H9 (cell line): ENCODE data around the gene AP2A2. TPM values are rescaled to one million over a fixed set of nuclear protein-coding genes. Genes with fewer than 3 reads are reported as not detected.

ENCODE experiments used
- DNase-seq: peaks from one replicate; pipeline ENCODE4 v3.0.0-alpha.2; 2017
- H2AFZ ChIP-seq: one replicate; pipeline ENCODE4 v1.6.1; 2013; ENCODE audit warnings: mild to moderate bottlenecking, low read length, control low read depth, moderate library complexity
- H2AK5ac ChIP-seq: 2 replicates; pipeline ENCODE4 v1.6.1; 2013; ENCODE audit warnings: low read length, control low read depth, mixed read lengths; ENCODE audit not compliant: insufficient read length
- H2BK120ac ChIP-seq: one replicate; pipeline ENCODE4 v1.6.1; 2013; ENCODE audit warnings: low read depth, mild to moderate bottlenecking, low read length, control low read depth, inconsistent platforms; ENCODE audit not compliant: poor library complexity, severe bottlenecking
- H2BK12ac ChIP-seq: 2 replicates; pipeline ENCODE4 v1.6.1; 2013; ENCODE audit warnings: low read length, control low read depth, mixed read lengths, low read depth; ENCODE audit not compliant: insufficient read length
- H2BK15ac ChIP-seq: 2 replicates; pipeline ENCODE4 v1.6.1; 2013; ENCODE audit warnings: low read depth, low read length, control low read depth
- H2BK20ac ChIP-seq: one replicate; pipeline ENCODE4 v1.6.1; 2013; ENCODE audit warnings: low read depth, mild to moderate bottlenecking, low read length, control low read depth, inconsistent platforms; ENCODE audit not compliant: poor library complexity, severe bottlenecking
- H2BK5ac ChIP-seq: 2 replicates; pipeline ENCODE4 v1.6.1; 2013; ENCODE audit warnings: low read length, control low read depth, mixed read lengths; ENCODE audit not compliant: insufficient read length
- H3K14ac ChIP-seq: 2 replicates; pipeline ENCODE4 v1.6.1; 2013; ENCODE audit warnings: low read length, control low read depth; ENCODE audit not compliant: insufficient read depth
- H3K18ac ChIP-seq: 2 replicates; pipeline ENCODE4 v1.6.1; 2013; ENCODE audit warnings: low read depth, mild to moderate bottlenecking, mixed read lengths, low read length, control low read depth; ENCODE audit not compliant: insufficient read length
- H3K23ac ChIP-seq: 2 replicates; pipeline ENCODE4 v1.6.1; 2013; ENCODE audit warnings: low read length, control low read depth, mixed read lengths, low read depth; ENCODE audit not compliant: insufficient read length
- H3K23me2 ChIP-seq: 2 replicates; pipeline ENCODE4 v1.6.1; 2013; ENCODE audit warnings: low read depth, mild to moderate bottlenecking, mixed read lengths, low read length, control low read depth; ENCODE audit not compliant: insufficient read length, poor library complexity, severe bottlenecking
- H3K27ac ChIP-seq: 2 replicates; pipeline ENCODE4 v1.5.1; 2013; ENCODE audit warnings: low read length, control low read depth, mixed read lengths, low read depth; ENCODE audit not compliant: insufficient read length
- H3K27me3 ChIP-seq: 2 replicates; pipeline ENCODE4 v1.6.1; 2013; ENCODE audit warnings: low read length, control low read depth, inconsistent platforms; ENCODE audit not compliant: insufficient read depth
- H3K4ac ChIP-seq: 2 replicates; pipeline ENCODE4 v1.6.1; 2013; ENCODE audit warnings: low read depth, mild to moderate bottlenecking, control low read depth, inconsistent platforms, low read length, moderate library complexity
- H3K4me1 ChIP-seq: 2 replicates; pipeline ENCODE4 v1.6.1; 2013; ENCODE audit warnings: low read length, control low read depth, inconsistent platforms; ENCODE audit not compliant: insufficient read depth
- H3K4me2 ChIP-seq: 2 replicates; pipeline ENCODE4 v1.6.1; 2013; ENCODE audit warnings: low read length, control low read depth, mixed read lengths; ENCODE audit not compliant: insufficient read length, insufficient read depth
- H3K56ac ChIP-seq: 2 replicates; pipeline ENCODE4 v1.6.1; 2013; ENCODE audit warnings: low read depth, mild to moderate bottlenecking, mixed read lengths, low read length, control low read depth; ENCODE audit not compliant: insufficient read length
- H3K79me1 ChIP-seq: 2 replicates; pipeline ENCODE4 v1.6.1; 2013; ENCODE audit warnings: low read depth, mild to moderate bottlenecking, moderate library complexity, low read length, control low read depth, inconsistent platforms; ENCODE audit not compliant: insufficient read depth, poor library complexity, severe bottlenecking
- H3K79me2 ChIP-seq: 2 replicates; pipeline ENCODE4 v1.6.1; 2013; ENCODE audit warnings: low read length, control low read depth, inconsistent platforms; ENCODE audit not compliant: insufficient read depth
- H3K9ac ChIP-seq: 2 replicates; pipeline ENCODE4 v1.6.1; 2013; ENCODE audit warnings: low read length, control low read depth, mixed read lengths; ENCODE audit not compliant: insufficient read length; ENCODE audit errors: extremely low read depth
- H3K9me3 ChIP-seq: one replicate; pipeline ENCODE4 v1.6.1; 2013; ENCODE audit warnings: low read depth, low read length, inconsistent platforms; ENCODE audit not compliant: control insufficient read depth
- H3T11ph ChIP-seq: one replicate; pipeline ENCODE4 v1.6.1; 2013; ENCODE audit warnings: mild to moderate bottlenecking, low read length, control low read depth, inconsistent platforms
- H4K20me1 ChIP-seq: one replicate; pipeline ENCODE4 v1.6.1; 2013; ENCODE audit not compliant: control insufficient read depth, insufficient read length, insufficient read depth
- H4K5ac ChIP-seq: 2 replicates; pipeline ENCODE4 v1.6.1; 2013; ENCODE audit warnings: low read depth, mild to moderate bottlenecking, mixed read lengths, low read length, control low read depth; ENCODE audit not compliant: insufficient read length
- H4K8ac ChIP-seq: replicated peaks from 2 replicates; pipeline ENCODE4 v1.6.1; 2013; ENCODE audit warnings: low read length, control low read depth, mixed read lengths, low read depth; ENCODE audit not compliant: insufficient read length
- H4K91ac ChIP-seq: 2 replicates; pipeline ENCODE4 v1.6.1; 2013; ENCODE audit warnings: low read depth, mild to moderate bottlenecking, moderate library complexity, mixed read lengths, low read length, control low read depth; ENCODE audit not compliant: insufficient read length
- H3K27ac Mint-ChIP-seq, 3 experiments: 2 replicates in 2 of 3; 3 replicates in 1 of 3; pipeline ENCODE4 v1.8.0; 2020 to 2021; ENCODE audit warnings: mixed read lengths in 3 of 3, mild to moderate bottlenecking in 1 of 3, moderate library complexity in 1 of 3
- H3K27me3 Mint-ChIP-seq: 2 replicates; pipeline ENCODE4 v1.8.0; 2021; ENCODE audit warnings: low read depth, mild to moderate bottlenecking, moderate library complexity, mixed read lengths
- H3K36me3 Mint-ChIP-seq, 3 experiments: 2 replicates in 2 of 3; 3 replicates in 1 of 3; pipeline ENCODE4 v1.8.0; 2020 to 2021; ENCODE audit warnings: low read depth in 3 of 3, mixed read lengths in 3 of 3; ENCODE audit not compliant: insufficient read depth in 1 of 3
- H3K4me1 Mint-ChIP-seq, 2 experiments: 2 replicates each; pipeline ENCODE4 v1.8.0; 2020; ENCODE audit warnings: mixed read lengths in 2 of 2
- H3K4me3 Mint-ChIP-seq, 2 experiments: 2 replicates in 1 of 2; 3 replicates in 1 of 2; pipeline ENCODE4 v1.8.0; 2020 to 2021; ENCODE audit warnings: mild to moderate bottlenecking in 2 of 2, mixed read lengths in 2 of 2, moderate library complexity in 1 of 2
- H3K9me3 Mint-ChIP-seq, 2 experiments: 2 replicates in 1 of 2; 3 replicates in 1 of 2; pipeline ENCODE4 v1.8.0; 2020; ENCODE audit warnings: mild to moderate bottlenecking in 2 of 2, mixed read lengths in 2 of 2, moderate library complexity in 1 of 2
- WGBS: extraction: QIAGEN DNeasy Blood & Tissue Kit; methylation state at CpG from one replicate; pipeline ENCODE4 v1.1.7; 2013; ENCODE audit warnings: missing lambda C conversion rate, low lambda C conversion rate, mixed read lengths; ENCODE audit not compliant: insufficient read length; ENCODE audit errors: extremely low coverage; 5-methylcytosine and 5-hydroxymethylcytosine counted together
- total RNA-seq: library from RNA; stranded (reverse); gene quantifications from 2 replicates; pipeline ENCODE4 v1.2.1, GENCODE V29; 2021
- TF ChIP-seq, protein P1 (sequence below): fragments of 200-600 bp; sonication (generic); conservative IDR thresholded peaks from 3 replicates; pipeline ENCODE4 v1.8.0; 2021; ENCODE audit warnings: antibody characterized with exemption, mild to moderate bottlenecking

The AP2A2 gene
- total RNA-seq, 1 experiment from 2014 or later: 53.7 TPM

DNA sequence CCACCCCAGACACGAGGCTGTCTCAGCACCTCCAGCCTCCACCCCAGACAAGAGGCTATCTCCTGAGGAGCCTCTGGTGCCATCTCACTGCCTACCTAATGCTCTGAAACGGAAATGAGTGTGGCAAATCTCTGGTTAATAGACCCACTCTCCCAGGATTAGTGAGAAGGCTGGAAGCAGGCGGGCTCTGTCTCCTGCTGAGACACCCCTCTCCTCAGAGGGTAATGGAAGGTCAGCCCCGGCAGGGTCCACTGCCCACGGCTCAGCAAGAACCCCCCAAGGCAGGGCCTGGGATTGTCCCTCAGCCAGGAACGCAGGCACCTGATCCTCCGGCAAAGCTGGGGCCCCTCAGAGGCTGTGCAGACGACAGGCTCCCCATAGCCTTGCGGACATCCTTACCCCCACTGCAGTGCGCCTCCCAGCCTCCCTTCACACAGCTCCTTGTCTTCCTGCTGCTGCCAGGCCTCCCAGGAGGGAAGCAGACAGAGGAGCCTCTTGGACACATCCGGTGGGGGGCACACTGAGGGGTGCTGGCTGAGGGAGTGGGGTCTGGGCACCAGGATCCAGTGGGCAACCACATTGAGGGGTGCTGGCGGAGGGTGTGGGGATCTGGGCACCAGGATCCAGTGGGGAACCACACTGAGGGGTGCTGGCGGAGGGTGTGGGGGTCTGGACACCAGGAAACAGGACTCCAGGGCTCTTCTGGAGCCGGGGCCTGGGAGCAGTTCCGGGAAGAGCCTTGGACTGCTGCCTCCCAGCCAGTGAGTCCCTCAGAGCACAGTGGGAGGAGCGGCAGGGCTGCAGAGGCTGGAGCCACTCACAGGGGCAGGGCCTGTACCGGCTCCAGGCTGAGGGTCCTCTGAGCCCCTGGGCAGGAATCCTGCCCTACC is 28.2 kb upstream of the AP2A2 start:
- H3K79me2 ChIP-seq: no peaks in the 10 kb centered on the region
- no peak overlapping the region for H2BK5ac ChIP-seq
- no peaks in the 10 kb centered on the region for H4K20me1 ChIP-seq
- no peak overlapping the region for H3K4me2 ChIP-seq
- H3T11ph ChIP-seq: no peak overlapping the region
- H3K9me3 ChIP-seq: no peaks in the 10 kb centered on the region
- H2BK20ac ChIP-seq: no peak overlapping the region
- no peaks in the 10 kb centered on the region for H3K4me1 ChIP-seq
- H2AK5ac ChIP-seq: no peak overlapping the region
- Mint-ChIP-seq H3K27me3 (no peaks in the 10 kb centered on the region), H3K4me3 (no peak overlapping the region), H3K27ac (no peak overlapping the region), H3K4me1 (peaks cover 0 to 3% of the 10 kb centered on the region in 2 experiments; a peak in 1 of 4 replicates), H3K9me3 (no peaks in the 10 kb centered on the region), H3K36me3 (peaks cover 15 to 41% (median 29%) of the 10 kb centered on the region in 3 experiments; a peak in 6 of 7 replicates)
- H2AFZ ChIP-seq: no peak overlapping the region
- H2BK15ac ChIP-seq: no peak overlapping the region
- H3K4ac ChIP-seq: no peak overlapping the region
- H4K5ac ChIP-seq: no peak overlapping the region
- no peak for DNase-seq
- no peak overlapping the region for H2BK12ac ChIP-seq
- H4K91ac ChIP-seq: no peak overlapping the region
- H3K9ac ChIP-seq: no peak overlapping the region
- H4K8ac ChIP-seq: no peak overlapping the region
- TF ChIP-seq, protein P1, sequence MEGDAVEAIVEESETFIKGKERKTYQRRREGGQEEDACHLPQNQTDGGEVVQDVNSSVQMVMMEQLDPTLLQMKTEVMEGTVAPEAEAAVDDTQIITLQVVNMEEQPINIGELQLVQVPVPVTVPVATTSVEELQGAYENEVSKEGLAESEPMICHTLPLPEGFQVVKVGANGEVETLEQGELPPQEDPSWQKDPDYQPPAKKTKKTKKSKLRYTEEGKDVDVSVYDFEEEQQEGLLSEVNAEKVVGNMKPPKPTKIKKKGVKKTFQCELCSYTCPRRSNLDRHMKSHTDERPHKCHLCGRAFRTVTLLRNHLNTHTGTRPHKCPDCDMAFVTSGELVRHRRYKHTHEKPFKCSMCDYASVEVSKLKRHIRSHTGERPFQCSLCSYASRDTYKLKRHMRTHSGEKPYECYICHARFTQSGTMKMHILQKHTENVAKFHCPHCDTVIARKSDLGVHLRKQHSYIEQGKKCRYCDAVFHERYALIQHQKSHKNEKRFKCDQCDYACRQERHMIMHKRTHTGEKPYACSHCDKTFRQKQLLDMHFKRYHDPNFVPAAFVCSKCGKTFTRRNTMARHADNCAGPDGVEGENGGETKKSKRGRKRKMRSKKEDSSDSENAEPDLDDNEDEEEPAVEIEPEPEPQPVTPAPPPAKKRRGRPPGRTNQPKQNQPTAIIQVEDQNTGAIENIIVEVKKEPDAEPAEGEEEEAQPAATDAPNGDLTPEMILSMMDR: no peak
- H3K23me2 ChIP-seq: no peaks in the 10 kb centered on the region
- no CpG with 5 or more reads among the region's 17 CpGs for WGBS
- H3K79me1 ChIP-seq: no peaks in the 10 kb centered on the region
- no peak overlapping the region for H3K14ac ChIP-seq
- H3K27me3 ChIP-seq: no peaks in the 10 kb centered on the region
- H3K23ac ChIP-seq: no peak overlapping the region
- no peak overlapping the region for H3K56ac ChIP-seq
- no peak overlapping the region for H2BK120ac ChIP-seq
- no peak overlapping the region for H3K27ac ChIP-seq
- H3K18ac ChIP-seq: no peak overlapping the region
